CD4-positive, alpha-beta T cell (primary cell): Measurements from ENCODE around the gene ZNF143. TPM values are rescaled to one million over a fixed set of nuclear protein-coding genes. Genes with fewer than 3 reads are reported as not detected.

ENCODE experiments used
- ATAC-seq: fragments of 200-7000 bp; cut with Tn5 transposase; one replicate; pipeline ENCODE4 v1.10.0; 2022; ENCODE audit warnings: mild to moderate bottlenecking; ENCODE audit not compliant: poor library complexity
- CTCF ChIA-PET: fragments of 350-600 bp; sonication (Branson Sonifier 250); formaldehyde crosslinking; loops from one replicate; lab custom pipeline; 2021; ENCODE audit warnings: antibody characterized with exemption, inconsistent platforms; lab: Charles Lee
- POLR2A ChIA-PET: fragments of 350-600 bp; sonication (Branson Sonifier 250); formaldehyde crosslinking; loops from one replicate; lab custom pipeline; 2021; ENCODE audit warnings: antibody characterized with exemption, inconsistent platforms; lab: Charles Lee
- DNase-seq, 14 experiments: peaks; one replicate each; pipeline ENCODE4 v3.0.0-alpha.2; 2013 to 2020; ENCODE audit warnings: mixed read lengths in 2 of 14
- H3K27ac ChIP-seq, 2 donors: one replicate each; pipeline versions ENCODE4 v1.5.1 to v1.7.0; 2013; ENCODE audit warnings: low read length in 2 of 2, low read depth in 1 of 2, mild to moderate bottlenecking in 1 of 2
- H3K27me3 ChIP-seq, 2 experiments: 1 replicate in 1 of 2; 2 replicates in 1 of 2; pipeline versions ENCODE4 v1.6.1 to v1.7.0; 2013; ENCODE audit warnings: low read length in 2 of 2, control low read depth in 1 of 2, mild to moderate bottlenecking in 1 of 2, moderate library complexity in 1 of 2; ENCODE audit not compliant: insufficient read depth in 2 of 2, control insufficient read depth in 1 of 2
- H3K36me3 ChIP-seq: one replicate; pipeline ENCODE4 v1.6.1; 2013; ENCODE audit warnings: low read length, control low read depth; ENCODE audit not compliant: insufficient read depth
- H3K4me1 ChIP-seq: one replicate; pipeline ENCODE4 v1.6.1; 2013; ENCODE audit warnings: low read length, control low read depth; ENCODE audit not compliant: insufficient read depth
- H3K4me3 ChIP-seq: one replicate; pipeline ENCODE4 v1.5.1; 2013; ENCODE audit warnings: mild to moderate bottlenecking, low read length, moderate library complexity
- H3K9me3 ChIP-seq, 2 experiments: 1 replicate in 1 of 2; 2 replicates in 1 of 2; pipeline versions ENCODE4 v1.6.1 to v1.7.0; 2013; ENCODE audit warnings: low read length in 2 of 2, mild to moderate bottlenecking in 2 of 2, control low read depth in 1 of 2, moderate library complexity in 1 of 2; ENCODE audit not compliant: control insufficient read depth in 1 of 2, insufficient read depth in 1 of 2
- H3K27ac Mint-ChIP-seq: one replicate; pipeline ENCODE4 v1.8.0; 2020; ENCODE audit warnings: mixed read lengths
- H3K27me3 Mint-ChIP-seq: one replicate; pipeline ENCODE4 v1.8.0; 2021; ENCODE audit warnings: mixed read lengths
- H3K36me3 Mint-ChIP-seq: one replicate; pipeline ENCODE4 v1.8.0; 2021; ENCODE audit warnings: low read depth, mixed read lengths
- H3K4me1 Mint-ChIP-seq: one replicate; pipeline ENCODE4 v1.8.0; 2021; ENCODE audit warnings: low read depth, mixed read lengths
- H3K4me3 Mint-ChIP-seq: one replicate; pipeline ENCODE4 v1.8.0; 2020; ENCODE audit warnings: mild to moderate bottlenecking, mixed read lengths
- H3K9me3 Mint-ChIP-seq: one replicate; pipeline ENCODE4 v1.8.0; 2020; ENCODE audit warnings: mixed read lengths
- intact Hi-C, 2 experiments: fragments of 100-400 bp; cut with DNase I in 1 of 2; cut with micrococcal nuclease in 1 of 2; formaldehyde crosslinking; loops; one replicate each; pipeline versions ENCODE4 v1.15.1 to v1.9.0; 2023 to 2025; cut with DNase I, micrococcal nuclease
- total RNA-seq, 174 experiments: library from RNA in 2 of 174; stranded (reverse) in 2 of 174; gene quantifications; one replicate each; pipeline ENCODE4 v1.2.3 and lab custom pipeline; 2021 to 2026
- TF ChIP-seq, protein P1 (sequence below): fragments of 200-600 bp; IDR thresholded peaks from one replicate; pipeline ENCODE4 v1.8.0; 2022; ENCODE audit warnings: antibody characterized with exemption, mild to moderate bottlenecking

Gene ZNF143
- total RNA-seq, 2 experiments from 2014 or later, result 18.0 to 20.3 TPM

DNA sequence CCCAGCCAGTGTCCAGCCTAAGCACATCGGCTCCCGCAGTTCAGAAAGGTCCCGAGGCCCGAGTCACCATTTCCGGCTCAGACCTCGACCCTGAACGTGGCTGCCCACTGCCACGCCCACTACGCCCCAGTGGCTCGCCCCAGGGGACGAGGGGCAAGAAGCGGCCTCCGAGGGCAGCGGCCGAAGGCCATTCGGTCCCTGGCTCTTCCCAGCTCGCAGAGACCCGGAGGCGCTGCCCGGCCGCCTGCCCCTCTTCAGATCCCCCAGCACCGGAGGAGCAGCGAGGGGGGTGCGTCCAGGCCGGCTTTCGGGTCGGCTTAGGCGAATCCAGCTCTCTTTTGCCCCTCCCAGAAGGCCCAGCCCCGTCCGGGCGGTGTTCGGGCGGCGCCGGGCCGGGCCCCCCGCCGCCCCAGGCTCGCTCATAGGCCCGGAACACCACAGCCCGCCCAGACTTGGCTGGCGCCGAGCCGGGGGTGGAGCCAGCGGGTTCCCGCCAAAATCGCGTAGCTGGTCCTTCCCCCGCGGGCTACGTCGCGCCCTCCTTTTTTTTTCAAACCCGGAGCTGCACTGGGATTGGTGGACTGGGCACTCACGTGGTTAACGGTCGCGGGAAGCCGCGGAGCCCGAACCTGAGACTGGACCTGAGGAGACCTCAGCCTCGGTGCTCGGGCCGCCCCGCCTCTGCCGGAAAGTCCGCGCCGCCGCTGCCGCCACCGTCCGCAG, 112.4 kb downstream of the ZNF143 start, which contains the start of gene WEE1:
Gene WEE1, plus strand, starts transcription at position 619 of the 723 bp plus-strand sequence. CDS start 264 bp downstream, outside the sequence.
- DNase-seq (peak; percentile 85 to 98 (median 94)), ATAC-seq (peak; percentile 89)
- H3K4me1 ChIP-seq, result peaks cover 32% of the 10 kb centered on the region
- peak within 1 kb of the TSS in 1 of 2 donors; percentile 69 for H3K27ac ChIP-seq
- CTCF ChIA-PET, result interaction anchor here (0.7 to 4.2 kb wide), 5 partner anchors 8 to 659 kb away, joined by 3 to 31 read pairs (median 3); no protein-coding TSS in a partner anchor
- Mint-ChIP-seq H3K4me3 (peak within 1 kb of the TSS; percentile 90), H3K9me3 (no peaks in the 10 kb centered on the region), H3K27ac (peak within 1 kb of the TSS; percentile 64), H3K4me1 (peaks cover 46% of the 10 kb centered on the region), H3K36me3 (no peaks in the 10 kb centered on the region), H3K27me3 (peaks cover 15% of the 10 kb centered on the region)
- intact Hi-C loops, result loop anchor here in 1 of 2 experiments (5.0 kb wide), 3 partner anchors 36 to 186 kb away; partner anchors contain the start of gene ZNF143
- H3K36me3 ChIP-seq, result no peaks in the 10 kb centered on the region
- H3K27me3 ChIP-seq, result no peaks in the 10 kb centered on the region
- POLR2A ChIA-PET, result interaction anchor here (0.6 to 5.4 kb wide), 15 partner anchors 14 to 1236 kb away, joined by 3 to 49 read pairs (median 3); partner anchors contain the start of genes ADM, EIF4G2 and ZNF143
- H3K4me3 ChIP-seq, result peak within 1 kb of the TSS; percentile 96
- TF ChIP-seq, protein P1, sequence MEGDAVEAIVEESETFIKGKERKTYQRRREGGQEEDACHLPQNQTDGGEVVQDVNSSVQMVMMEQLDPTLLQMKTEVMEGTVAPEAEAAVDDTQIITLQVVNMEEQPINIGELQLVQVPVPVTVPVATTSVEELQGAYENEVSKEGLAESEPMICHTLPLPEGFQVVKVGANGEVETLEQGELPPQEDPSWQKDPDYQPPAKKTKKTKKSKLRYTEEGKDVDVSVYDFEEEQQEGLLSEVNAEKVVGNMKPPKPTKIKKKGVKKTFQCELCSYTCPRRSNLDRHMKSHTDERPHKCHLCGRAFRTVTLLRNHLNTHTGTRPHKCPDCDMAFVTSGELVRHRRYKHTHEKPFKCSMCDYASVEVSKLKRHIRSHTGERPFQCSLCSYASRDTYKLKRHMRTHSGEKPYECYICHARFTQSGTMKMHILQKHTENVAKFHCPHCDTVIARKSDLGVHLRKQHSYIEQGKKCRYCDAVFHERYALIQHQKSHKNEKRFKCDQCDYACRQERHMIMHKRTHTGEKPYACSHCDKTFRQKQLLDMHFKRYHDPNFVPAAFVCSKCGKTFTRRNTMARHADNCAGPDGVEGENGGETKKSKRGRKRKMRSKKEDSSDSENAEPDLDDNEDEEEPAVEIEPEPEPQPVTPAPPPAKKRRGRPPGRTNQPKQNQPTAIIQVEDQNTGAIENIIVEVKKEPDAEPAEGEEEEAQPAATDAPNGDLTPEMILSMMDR, result no peak
- peaks cover 0 to 4% of the 10 kb centered on the region in 2 experiments for H3K9me3 ChIP-seq

DNA sequence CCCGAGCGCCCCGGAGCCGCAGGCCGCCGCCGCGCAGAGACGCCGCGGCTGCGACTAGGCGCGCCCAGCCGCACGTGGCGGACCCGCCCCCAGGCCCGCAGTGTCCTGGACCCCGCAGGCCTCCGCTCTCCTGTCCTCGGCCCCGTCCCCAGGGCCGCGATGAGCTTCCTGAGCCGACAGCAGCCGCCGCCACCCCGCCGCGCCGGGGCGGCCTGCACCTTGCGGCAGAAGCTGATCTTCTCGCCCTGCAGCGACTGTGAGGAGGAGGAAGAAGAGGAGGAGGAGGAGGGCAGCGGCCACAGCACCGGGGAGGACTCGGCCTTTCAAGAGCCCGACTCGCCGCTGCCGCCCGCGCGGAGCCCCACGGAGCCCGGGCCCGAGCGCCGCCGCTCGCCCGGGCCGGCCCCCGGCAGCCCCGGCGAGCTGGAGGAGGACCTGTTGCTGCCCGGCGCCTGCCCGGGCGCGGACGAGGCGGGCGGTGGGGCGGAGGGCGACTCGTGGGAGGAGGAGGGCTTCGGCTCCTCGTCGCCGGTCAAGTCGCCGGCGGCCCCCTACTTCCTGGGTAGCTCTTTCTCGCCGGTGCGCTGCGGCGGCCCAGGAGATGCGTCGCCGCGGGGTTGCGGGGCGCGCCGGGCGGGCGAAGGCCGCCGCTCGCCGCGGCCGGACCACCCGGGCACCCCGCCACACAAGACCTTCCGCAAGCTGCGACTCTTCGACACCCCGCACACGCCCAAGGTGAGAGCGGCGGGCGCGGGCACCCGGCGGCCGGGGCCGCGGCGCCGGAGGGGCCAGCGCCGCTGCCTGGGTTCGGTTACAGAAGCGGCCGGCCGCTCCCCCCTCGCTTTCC, 113.2 kb downstream of the ZNF143 start:
- Mint-ChIP-seq H3K9me3 (no peaks in the 10 kb centered on the region), H3K4me3 (peak overlapping the region; percentile 90), H3K27me3 (peaks cover 15% of the 10 kb centered on the region), H3K27ac (peak overlapping the region; percentile 64), H3K4me1 (peaks cover 42% of the 10 kb centered on the region), H3K36me3 (no peaks in the 10 kb centered on the region)
- Histone ChIP-seq H3K36me3 (no peaks in the 10 kb centered on the region), H3K9me3 (peaks cover 0 to 4% of the 10 kb centered on the region in 2 experiments), H3K4me1 (peaks cover 33% of the 10 kb centered on the region), H3K27ac (no peak overlapping the region), H3K4me3 (peak overlapping the region; percentile 96), H3K27me3 (no peaks in the 10 kb centered on the region)
- intact Hi-C loops, result loop anchor here in 1 of 2 experiments (2.0 to 5.0 kb wide), 4 partner anchors 37 to 187 kb away; partner anchors contain the start of gene ZNF143
- ChIA-PET CTCF (interaction anchor here (0.6 to 4.2 kb wide), 6 partner anchors 7 to 659 kb away, joined by 3 to 31 read pairs (median 3); no protein-coding TSS in a partner anchor), POLR2A (interaction anchor here (0.6 to 5.4 kb wide), 14 partner anchors 14 to 731 kb away, joined by 3 to 49 read pairs (median 4); partner anchors contain the start of genes ADM and ZNF143)
- TF ChIP-seq, protein P1, result no peak
- ATAC-seq, result peak; percentile 42
- DNase-seq, result peak in 3 of 14 experiments; percentile 4 to 14 (median 9)
